ENCODE data around the gene CRYBG1. TPM values are rescaled to one million over a fixed set of nuclear protein-coding genes. Genes with fewer than 3 reads are reported as not detected.

Gene CRYBG1
- total and polyA plus RNA-seq, 2 experiments from 2014 or later, result 3.2 to 10.0 TPM

DNA sequence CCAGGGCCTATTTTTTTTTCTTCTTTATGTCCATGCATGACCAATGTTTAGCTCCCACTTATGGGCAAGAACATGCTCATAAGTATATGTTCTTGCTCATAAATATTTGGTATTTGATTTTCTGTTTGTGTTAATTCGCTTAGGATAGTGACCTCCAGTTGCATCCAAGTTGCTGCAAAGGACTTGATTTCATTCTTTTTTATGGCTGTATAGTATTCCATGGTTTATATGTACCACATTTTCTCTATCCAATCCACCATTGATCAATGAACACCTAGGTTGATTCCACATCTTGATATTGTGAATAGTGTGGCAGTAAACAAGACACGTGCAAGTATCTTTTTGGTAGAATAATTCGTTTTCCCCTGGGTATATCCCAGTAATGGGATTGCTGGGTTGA, 190.6 kb downstream of the CRYBG1 start:
- Histone ChIP-seq H3K4me2 (no peak overlapping the region), H2AFZ (no peak overlapping the region), H3K9me3 (ENCODE audit: low read depth) (no peaks in the 10 kb centered on the region), H3K4me1 (ENCODE audit: insufficient read depth) (peaks cover 11% of the 10 kb centered on the region), H3K36me3 (replicated peaks; ENCODE audit: insufficient read depth, low read depth) (no peaks in the 10 kb centered on the region), H3K4me3 (no peak overlapping the region), H3K27ac (no peak overlapping the region), H3K79me2 (no peaks in the 10 kb centered on the region), H3K9me2 (replicated peaks; ENCODE audit: insufficient read depth) (no peaks in the 10 kb centered on the region), H4K20me1 (ENCODE audit: insufficient read depth, poor library complexity, severe bottlenecking) (no peaks in the 10 kb centered on the region), H3K27me3 (no peaks in the 10 kb centered on the region)
- 99% methylated on average over 3 of the region's 3 CpGs for WGBS (ENCODE audit: low lambda C conversion rate, missing lambda C conversion rate)
- no peak for TF ChIP-seq EZH2 (IDR thresholded peaks at IDR 0.05; ENCODE audit: borderline replicate concordance)
- TF ChIP-seq EZH2phosphoT487 (IDR thresholded peaks at IDR 0.05; ENCODE audit: low read depth, severe bottlenecking, unreplicated experiment), result no peak
- no peak for TF ChIP-seq CTCF (IDR thresholded peaks at IDR 0.05; ENCODE audit: poor library complexity)
- DNase-seq (ENCODE audit: low spot score), result no peak

- H3K9me2 ChIP-seq (replicated peaks; ENCODE audit: insufficient read depth), result no peaks in the 10 kb centered on the region
- no peaks in the 10 kb centered on the region for H3K36me3 ChIP-seq (replicated peaks; ENCODE audit: insufficient read depth, low read depth)
- no peak overlapping the region for H3K27ac ChIP-seq
- no peak overlapping the region for H3K4me3 ChIP-seq
- no peak for DNase-seq (ENCODE audit: low spot score)
- H2AFZ ChIP-seq, result no peak overlapping the region
- H3K27me3 ChIP-seq, result no peaks in the 10 kb centered on the region
- H3K9me3 ChIP-seq (ENCODE audit: low read depth), result no peaks in the 10 kb centered on the region
- no peaks in the 10 kb centered on the region for H3K79me2 ChIP-seq
- 98% methylated on average over 5 of the region's 5 CpGs for WGBS (ENCODE audit: low lambda C conversion rate, missing lambda C conversion rate)
- peaks cover 1% of the 10 kb centered on the region for H3K4me1 ChIP-seq (ENCODE audit: insufficient read depth)
- H3K4me2 ChIP-seq, result no peak overlapping the region
- H4K20me1 ChIP-seq (ENCODE audit: insufficient read depth, poor library complexity, severe bottlenecking), result no peaks in the 10 kb centered on the region
- TF ChIP-seq CTCF (IDR thresholded peaks at IDR 0.05; ENCODE audit: poor library complexity), result no peak
- TF ChIP-seq EZH2phosphoT487 (IDR thresholded peaks at IDR 0.05; ENCODE audit: low read depth, severe bottlenecking, unreplicated experiment), result no peak
- TF ChIP-seq EZH2 (IDR thresholded peaks at IDR 0.05; ENCODE audit: borderline replicate concordance), result no peak
These were observed 192.9 kb downstream of the CRYBG1 start for GRCh38 chr6:106553440-106553839.

- Histone ChIP-seq H3K4me1 (ENCODE audit: insufficient read depth) (no peaks in the 10 kb centered on the region), H3K36me3 (replicated peaks; ENCODE audit: insufficient read depth, low read depth) (no peaks in the 10 kb centered on the region), H4K20me1 (ENCODE audit: insufficient read depth, poor library complexity, severe bottlenecking) (no peaks in the 10 kb centered on the region), H3K27me3 (no peaks in the 10 kb centered on the region), H3K9me3 (ENCODE audit: low read depth) (no peaks in the 10 kb centered on the region), H2AFZ (no peak overlapping the region), H3K27ac (no peak overlapping the region), H3K79me2 (no peaks in the 10 kb centered on the region), H3K9me2 (replicated peaks; ENCODE audit: insufficient read depth) (no peaks in the 10 kb centered on the region), H3K4me2 (no peak overlapping the region), H3K4me3 (no peak overlapping the region)
- 74% methylated on average over 5 of the region's 5 CpGs for WGBS (ENCODE audit: low lambda C conversion rate, missing lambda C conversion rate)
- DNase-seq (ENCODE audit: low spot score), result no peak
- TF ChIP-seq CTCF (IDR thresholded peaks at IDR 0.05; ENCODE audit: poor library complexity), result no peak
- no peak for TF ChIP-seq EZH2phosphoT487 (IDR thresholded peaks at IDR 0.05; ENCODE audit: low read depth, severe bottlenecking, unreplicated experiment)
- TF ChIP-seq EZH2 (IDR thresholded peaks at IDR 0.05; ENCODE audit: borderline replicate concordance), result no peak
These were observed 195.2 kb downstream of the CRYBG1 start for GRCh38 chr6:106555767-106556166.
